GM12801 (cell line): Measurements from ENCODE around the gene FIGNL2.

ENCODE experiments used
- TF ChIP-seq, protein P1 (sequence below): IDR thresholded peaks from one replicate; pipeline ENCODE4 v1.5.1; 2011; ENCODE audit warnings: control low read depth; ENCODE audit not compliant: insufficient read length; ENCODE audit errors: extremely low read depth

Gene FIGNL2

DNA sequence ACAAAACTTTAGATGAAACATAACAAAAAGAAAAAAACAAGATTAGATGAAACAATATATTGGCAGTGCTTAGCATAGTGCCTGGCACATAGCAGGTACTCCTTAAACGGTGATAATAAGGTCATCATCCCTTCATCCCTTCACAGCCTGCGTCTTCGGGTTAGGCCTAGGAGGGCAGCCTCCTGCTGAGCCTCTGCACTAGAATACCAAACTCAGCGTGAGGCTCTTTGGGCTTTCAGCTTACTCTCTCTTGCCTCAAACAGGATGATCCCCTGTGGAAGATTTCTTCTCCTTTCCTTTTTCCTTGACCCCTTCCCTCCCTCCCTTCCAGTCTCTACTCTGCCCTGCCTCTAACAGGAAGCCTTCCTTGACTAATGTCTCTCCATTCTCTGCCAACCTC, 14.4 kb upstream of the FIGNL2 start:
- TF ChIP-seq, protein P1, sequence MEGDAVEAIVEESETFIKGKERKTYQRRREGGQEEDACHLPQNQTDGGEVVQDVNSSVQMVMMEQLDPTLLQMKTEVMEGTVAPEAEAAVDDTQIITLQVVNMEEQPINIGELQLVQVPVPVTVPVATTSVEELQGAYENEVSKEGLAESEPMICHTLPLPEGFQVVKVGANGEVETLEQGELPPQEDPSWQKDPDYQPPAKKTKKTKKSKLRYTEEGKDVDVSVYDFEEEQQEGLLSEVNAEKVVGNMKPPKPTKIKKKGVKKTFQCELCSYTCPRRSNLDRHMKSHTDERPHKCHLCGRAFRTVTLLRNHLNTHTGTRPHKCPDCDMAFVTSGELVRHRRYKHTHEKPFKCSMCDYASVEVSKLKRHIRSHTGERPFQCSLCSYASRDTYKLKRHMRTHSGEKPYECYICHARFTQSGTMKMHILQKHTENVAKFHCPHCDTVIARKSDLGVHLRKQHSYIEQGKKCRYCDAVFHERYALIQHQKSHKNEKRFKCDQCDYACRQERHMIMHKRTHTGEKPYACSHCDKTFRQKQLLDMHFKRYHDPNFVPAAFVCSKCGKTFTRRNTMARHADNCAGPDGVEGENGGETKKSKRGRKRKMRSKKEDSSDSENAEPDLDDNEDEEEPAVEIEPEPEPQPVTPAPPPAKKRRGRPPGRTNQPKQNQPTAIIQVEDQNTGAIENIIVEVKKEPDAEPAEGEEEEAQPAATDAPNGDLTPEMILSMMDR, result no peak

GRCh38 chr12:51860986-51861385, 12.5 kb upstream of the FIGNL2 start:
- TF ChIP-seq, protein P1, result no peak

GRCh38 chr12:51855586-51856428, 7.3 kb upstream of the FIGNL2 start:
- TF ChIP-seq, protein P1, result no peak

- TF ChIP-seq, protein P1, result no peak
Observed at GRCh38 chr12:51852404-51853137, 4.1 kb upstream of the FIGNL2 start.

DNA sequence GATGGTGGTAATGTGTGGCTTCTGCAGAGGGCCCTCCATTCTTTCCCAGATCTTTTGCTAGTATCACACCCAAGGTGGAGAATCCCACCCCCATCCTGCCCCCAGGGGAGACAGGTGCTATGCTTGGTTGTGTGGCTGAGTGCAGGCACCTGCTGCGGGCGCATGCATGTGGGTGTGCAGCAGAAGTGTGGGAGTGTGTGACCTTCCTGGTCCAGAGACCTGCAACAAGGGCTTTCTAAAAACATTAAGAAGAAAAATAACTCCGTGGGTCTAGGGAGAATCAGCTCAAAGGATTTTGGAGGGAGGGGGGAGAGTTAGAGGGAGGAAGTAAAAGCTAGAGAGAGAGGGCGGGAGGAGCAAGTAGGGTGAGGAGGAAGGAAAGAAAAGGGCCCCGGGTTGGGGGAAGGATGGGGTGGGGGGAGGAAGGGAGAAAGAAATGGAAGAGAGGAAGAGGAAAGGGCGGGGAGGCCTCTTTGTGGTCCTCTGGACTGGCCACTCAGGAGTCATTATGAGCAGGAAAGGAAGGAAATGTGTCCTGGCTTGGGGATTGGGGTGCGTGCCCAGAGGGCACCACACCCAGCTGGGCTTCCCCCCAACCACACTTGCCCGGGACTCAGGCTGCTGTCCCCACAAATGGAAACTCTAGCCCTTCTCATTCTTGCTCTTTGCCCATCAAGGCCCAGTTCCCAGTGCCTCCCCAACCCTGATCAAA, 3.1 kb upstream of the FIGNL2 start:
- TF ChIP-seq, protein P1, result no peak

- TF ChIP-seq, protein P1, result no peak
Observed at GRCh38 chr12:51850965-51851299, 2.4 kb upstream of the FIGNL2 start.
